ENCODE results near the gene FUT3.
"Not testable (repeated sequence)": the region's sequence is repeated elsewhere in the genome, so short reads cannot be mapped to it uniquely, and the experiment has no call there.

The FUT3 gene

GRCh38 chr19:5851302-5851701, at the start of gene FUT3:
Gene FUT3 (minus strand): TSS chr19:5851449.
- no peak for DNase-seq

GRCh38 chr19:5900976-5901375, 49.7 kb upstream of the FUT3 start:
- no peak for DNase-seq

GRCh38 chr19:5899728-5900526, 48.7 kb upstream of the FUT3 start:
- DNase-seq = no peak

GRCh38 chr19:5897189-5897969, 46.1 kb upstream of the FUT3 start:
- DNase-seq = no peak

GRCh38 chr19:5896365-5897076, 45.3 kb upstream of the FUT3 start:
- no peak for DNase-seq

GRCh38 chr19:5895890-5896289, 44.6 kb upstream of the FUT3 start:
- no peak for DNase-seq

GRCh38 chr19:5895409-5895808, 44.2 kb upstream of the FUT3 start:
- no peak for DNase-seq

GRCh38 chr19:5894704-5895349, 43.6 kb upstream of the FUT3 start:
- no peak for DNase-seq

GRCh38 chr19:5893907-5894703, 42.9 kb upstream of the FUT3 start:
- no peak for DNase-seq

GRCh38 chr19:5893296-5893903, 42.2 kb upstream of the FUT3 start:
- no peak for DNase-seq

- DNase-seq = no peak
Observed at GRCh38 chr19:5892772-5893275, 41.6 kb upstream of the FUT3 start.

GRCh38 chr19:5891938-5892771, 40.9 kb upstream of the FUT3 start:
- no peak for DNase-seq

- DNase-seq = no peak
Observed at GRCh38 chr19:5891572-5891937, 40.3 kb upstream of the FUT3 start.

- no peak for DNase-seq
Observed at GRCh38 chr19:5890099-5890498, 38.9 kb upstream of the FUT3 start.

- no peak for DNase-seq
Observed at GRCh38 chr19:5889288-5889971, 38.2 kb upstream of the FUT3 start.

GRCh38 chr19:5884065-5884811, 33.0 kb upstream of the FUT3 start:
- not testable (repeated sequence) for DNase-seq

GRCh38 chr19:5883157-5883873, 32.1 kb upstream of the FUT3 start:
- not testable (repeated sequence) for DNase-seq

- no peak for DNase-seq
Observed at GRCh38 chr19:5882421-5882968, 31.2 kb upstream of the FUT3 start.

All from stimulated activated CD4-positive, alpha-beta T cell treated with anti-CD3 and anti-CD28 coated beads, Interleukin-2, amount 100 ng/mL, for 48 hours (primary cell).